Measurements from ENCODE around the gene ATP10A.
"Not testable (repeated sequence)": the region's sequence is repeated elsewhere in the genome, so short reads cannot be mapped to it uniquely, and the experiment has no call there.

Gene ATP10A

GRCh38 chr15:25774871-25775270 is 88.3 kb downstream of the ATP10A start:
- ChIA-PET POLR2A (no interaction called here), CTCF (interaction anchor here (1.3 kb wide), 1 partner anchor 13 kb away, joined by 3 read pairs; no protein-coding TSS in a partner anchor)

GRCh38 chr15:25773248-25773647 is 89.9 kb downstream of the ATP10A start:
- Histone ChIP-seq H3K27ac (ENCODE audit: insufficient read depth in 1 of 2, low read depth in 1 of 2, low read length in 2 of 2, poor library complexity in 1 of 2, severe bottlenecking in 2 of 2) (no peak overlapping the region), H3K4me1 (ENCODE audit: control extremely low read depth in 1 of 4, control insufficient read depth in 4 of 4, insufficient read depth in 4 of 4, low read length in 3 of 4) (peaks cover 3 to 26% (median 5%) of the 10 kb centered on the region in 4 experiments), H3K27me3 (replicated peaks in 2 of 5; ENCODE audit: control insufficient read depth in 4 of 5, insufficient read depth in 5 of 5, low read length in 4 of 5) (no peaks in the 10 kb centered on the region), H3K4me3 (ENCODE audit: control insufficient read depth in 1 of 7, extremely low read depth in 1 of 7, insufficient read depth in 4 of 7, low read depth in 2 of 7, low read length in 6 of 7) (no peak overlapping the region), H3K9me3 (ENCODE audit: control extremely low read depth in 1 of 5, control insufficient read depth in 4 of 5, insufficient read depth in 2 of 5, low read depth in 1 of 5, low read length in 4 of 5) (no peaks in the 10 kb centered on the region), H3K36me3 (ENCODE audit: control insufficient read depth in 4 of 4, insufficient read depth in 4 of 4, low read length in 3 of 4) (peaks cover 0 to 4% (median 1%) of the 10 kb centered on the region in 4 experiments)
- no peak for DNase-seq
- CTCF ChIA-PET = no interaction called here
- POLR2A ChIA-PET = no interaction called here
- WGBS (ENCODE audit: insufficient coverage) = 96% methylated on average over 4 of the region's 6 CpGs

More at GRCh38 chr15:25774871-25775270, 88.3 kb downstream of the ATP10A start:
- H3K4me3 ChIP-seq (ENCODE audit: control insufficient read depth in 1 of 7, extremely low read depth in 1 of 7, insufficient read depth in 4 of 7, low read depth in 2 of 7, low read length in 6 of 7) = no peak overlapping the region
- DNase-seq = no peak
- no peak overlapping the region for H3K27ac ChIP-seq (ENCODE audit: insufficient read depth in 1 of 2, low read depth in 1 of 2, low read length in 2 of 2, poor library complexity in 1 of 2, severe bottlenecking in 2 of 2)
- no peaks in the 10 kb centered on the region for H3K27me3 ChIP-seq (replicated peaks in 2 of 5; ENCODE audit: control insufficient read depth in 4 of 5, insufficient read depth in 5 of 5, low read length in 4 of 5)
- WGBS (ENCODE audit: insufficient coverage) = no CpG with 5 or more reads among the region's 2 CpGs
- H3K9me3 ChIP-seq (ENCODE audit: control extremely low read depth in 1 of 5, control insufficient read depth in 4 of 5, insufficient read depth in 2 of 5, low read depth in 1 of 5, low read length in 4 of 5) = no peaks in the 10 kb centered on the region
- peaks cover 5 to 35% (median 14%) of the 10 kb centered on the region in 4 experiments for H3K4me1 ChIP-seq (ENCODE audit: control extremely low read depth in 1 of 4, control insufficient read depth in 4 of 4, insufficient read depth in 4 of 4, low read length in 3 of 4)
- H3K36me3 ChIP-seq (ENCODE audit: control insufficient read depth in 4 of 4, insufficient read depth in 4 of 4, low read length in 3 of 4) = peaks cover 0 to 4% (median 1%) of the 10 kb centered on the region in 4 experiments

GRCh38 chr15:25772500-25772899 is 90.6 kb downstream of the ATP10A start:
- no peak for DNase-seq
- CTCF ChIA-PET = no interaction called here
- Histone ChIP-seq H3K27me3 (replicated peaks in 2 of 5; ENCODE audit: control insufficient read depth in 4 of 5, insufficient read depth in 5 of 5, low read length in 4 of 5) (no peaks in the 10 kb centered on the region), H3K36me3 (ENCODE audit: control insufficient read depth in 4 of 4, insufficient read depth in 4 of 4, low read length in 3 of 4) (peaks cover 0 to 4% (median 1%) of the 10 kb centered on the region in 4 experiments), H3K4me3 (ENCODE audit: control insufficient read depth in 1 of 7, extremely low read depth in 1 of 7, insufficient read depth in 4 of 7, low read depth in 2 of 7, low read length in 6 of 7) (no peak overlapping the region), H3K27ac (ENCODE audit: insufficient read depth in 1 of 2, low read depth in 1 of 2, low read length in 2 of 2, poor library complexity in 1 of 2, severe bottlenecking in 2 of 2) (no peak overlapping the region), H3K4me1 (ENCODE audit: control extremely low read depth in 1 of 4, control insufficient read depth in 4 of 4, insufficient read depth in 4 of 4, low read length in 3 of 4) (peaks cover 0 to 19% (median 0%) of the 10 kb centered on the region in 4 experiments), H3K9me3 (ENCODE audit: control extremely low read depth in 1 of 5, control insufficient read depth in 4 of 5, insufficient read depth in 2 of 5, low read depth in 1 of 5, low read length in 4 of 5) (no peaks in the 10 kb centered on the region)
- WGBS (ENCODE audit: insufficient coverage) = 95% methylated on average over 8 of the region's 8 CpGs
- POLR2A ChIA-PET = no interaction called here

- POLR2A ChIA-PET; H3K27me3 ChIP-seq (replicated peaks in 2 of 5; ENCODE audit: control insufficient read depth in 4 of 5, insufficient read depth in 5 of 5, low read length in 4 of 5); H3K9me3 ChIP-seq (ENCODE audit: control extremely low read depth in 1 of 5, control insufficient read depth in 4 of 5, insufficient read depth in 2 of 5, low read depth in 1 of 5, low read length in 4 of 5); H3K36me3 ChIP-seq (ENCODE audit: control insufficient read depth in 4 of 4, insufficient read depth in 4 of 4, low read length in 3 of 4); DNase-seq; H3K4me3 ChIP-seq (ENCODE audit: control insufficient read depth in 1 of 7, extremely low read depth in 1 of 7, insufficient read depth in 4 of 7, low read depth in 2 of 7, low read length in 6 of 7); H3K27ac ChIP-seq (ENCODE audit: insufficient read depth in 1 of 2, low read depth in 1 of 2, low read length in 2 of 2, poor library complexity in 1 of 2, severe bottlenecking in 2 of 2): not testable (repeated sequence)
- WGBS (ENCODE audit: insufficient coverage) = 93% methylated on average over 7 of the region's 8 CpGs
- CTCF ChIA-PET = interaction anchor here (0.8 to 0.9 kb wide), 2 partner anchors 8 to 13 kb away, joined by 3 to 4 read pairs; no protein-coding TSS in a partner anchor
- peaks cover 0 to 19% (median 0%) of the 10 kb centered on the region in 4 experiments for H3K4me1 ChIP-seq (ENCODE audit: control extremely low read depth in 1 of 4, control insufficient read depth in 4 of 4, insufficient read depth in 4 of 4, low read length in 3 of 4)
Observed at GRCh38 chr15:25771736-25772135, 91.4 kb downstream of the ATP10A start.

- CTCF ChIA-PET = interaction anchor here (0.8 to 0.9 kb wide), 2 partner anchors 8 to 13 kb away, joined by 3 to 4 read pairs; no protein-coding TSS in a partner anchor
Observed at GRCh38 chr15:25771338-25771706, 91.8 kb downstream of the ATP10A start.

GRCh38 chr15:25770618-25771337 is 92.3 kb downstream of the ATP10A start:
- Histone ChIP-seq H3K36me3 (ENCODE audit: control insufficient read depth in 4 of 4, insufficient read depth in 4 of 4, low read length in 3 of 4) (peaks cover 0 to 6% (median 2%) of the 10 kb centered on the region in 4 experiments), H3K4me3 (ENCODE audit: control insufficient read depth in 1 of 7, extremely low read depth in 1 of 7, insufficient read depth in 4 of 7, low read depth in 2 of 7, low read length in 6 of 7) (no peak overlapping the region), H3K27ac (ENCODE audit: insufficient read depth in 1 of 2, low read depth in 1 of 2, low read length in 2 of 2, poor library complexity in 1 of 2, severe bottlenecking in 2 of 2) (no peak overlapping the region), H3K27me3 (replicated peaks in 2 of 5; ENCODE audit: control insufficient read depth in 4 of 5, insufficient read depth in 5 of 5, low read length in 4 of 5) (no peaks in the 10 kb centered on the region), H3K4me1 (ENCODE audit: control extremely low read depth in 1 of 4, control insufficient read depth in 4 of 4, insufficient read depth in 4 of 4, low read length in 3 of 4) (peaks cover 0 to 19% (median 0%) of the 10 kb centered on the region in 4 experiments), H3K9me3 (ENCODE audit: control extremely low read depth in 1 of 5, control insufficient read depth in 4 of 5, insufficient read depth in 2 of 5, low read depth in 1 of 5, low read length in 4 of 5) (peaks cover 0 to 4% (median 0%) of the 10 kb centered on the region in 5 experiments)
- DNase-seq = no peak
- 97% methylated on average over 12 of the region's 14 CpGs for WGBS (ENCODE audit: insufficient coverage)
- POLR2A ChIA-PET = no interaction called here
- CTCF ChIA-PET = interaction anchor here (0.9 kb wide), 1 partner anchor 14 kb away, joined by 3 read pairs; no protein-coding TSS in a partner anchor

More at GRCh38 chr15:25771338-25771706, 91.8 kb downstream of the ATP10A start:
- DNase-seq = no peak
- WGBS (ENCODE audit: insufficient coverage) = 100% methylated on average over 1 of the region's 1 CpG
- H3K27me3 ChIP-seq (replicated peaks in 2 of 5; ENCODE audit: control insufficient read depth in 4 of 5, insufficient read depth in 5 of 5, low read length in 4 of 5) = no peaks in the 10 kb centered on the region
- peaks cover 0 to 19% (median 0%) of the 10 kb centered on the region in 4 experiments for H3K4me1 ChIP-seq (ENCODE audit: control extremely low read depth in 1 of 4, control insufficient read depth in 4 of 4, insufficient read depth in 4 of 4, low read length in 3 of 4)
- peaks cover 0 to 1% (median 0%) of the 10 kb centered on the region in 5 experiments for H3K9me3 ChIP-seq (ENCODE audit: control extremely low read depth in 1 of 5, control insufficient read depth in 4 of 5, insufficient read depth in 2 of 5, low read depth in 1 of 5, low read length in 4 of 5)
- POLR2A ChIA-PET = no interaction called here
- H3K4me3 ChIP-seq (ENCODE audit: control insufficient read depth in 1 of 7, extremely low read depth in 1 of 7, insufficient read depth in 4 of 7, low read depth in 2 of 7, low read length in 6 of 7) = no peak overlapping the region
- peaks cover 0 to 5% (median 2%) of the 10 kb centered on the region in 4 experiments for H3K36me3 ChIP-seq (ENCODE audit: control insufficient read depth in 4 of 4, insufficient read depth in 4 of 4, low read length in 3 of 4)
- no peak overlapping the region for H3K27ac ChIP-seq (ENCODE audit: insufficient read depth in 1 of 2, low read depth in 1 of 2, low read length in 2 of 2, poor library complexity in 1 of 2, severe bottlenecking in 2 of 2)

GRCh38 chr15:25770031-25770430 is 93.1 kb downstream of the ATP10A start:
- H3K4me1 ChIP-seq (ENCODE audit: control extremely low read depth in 1 of 4, control insufficient read depth in 4 of 4, insufficient read depth in 4 of 4, low read length in 3 of 4) = peaks cover 0 to 11% (median 0%) of the 10 kb centered on the region in 4 experiments
- CTCF ChIA-PET = interaction anchor here (0.9 kb wide), 1 partner anchor 9 kb away, joined by 3 read pairs; no protein-coding TSS in a partner anchor
- no peak overlapping the region for H3K27ac ChIP-seq (ENCODE audit: insufficient read depth in 1 of 2, low read depth in 1 of 2, low read length in 2 of 2, poor library complexity in 1 of 2, severe bottlenecking in 2 of 2)
- no peaks in the 10 kb centered on the region for H3K27me3 ChIP-seq (replicated peaks in 2 of 5; ENCODE audit: control insufficient read depth in 4 of 5, insufficient read depth in 5 of 5, low read length in 4 of 5)
- no peak for DNase-seq
- WGBS (ENCODE audit: insufficient coverage) = 98% methylated on average over 14 of the region's 14 CpGs
- H3K4me3 ChIP-seq (ENCODE audit: control insufficient read depth in 1 of 7, extremely low read depth in 1 of 7, insufficient read depth in 4 of 7, low read depth in 2 of 7, low read length in 6 of 7) = no peak overlapping the region
- peaks cover 0 to 10% (median 0%) of the 10 kb centered on the region in 5 experiments for H3K9me3 ChIP-seq (ENCODE audit: control extremely low read depth in 1 of 5, control insufficient read depth in 4 of 5, insufficient read depth in 2 of 5, low read depth in 1 of 5, low read length in 4 of 5)
- H3K36me3 ChIP-seq (ENCODE audit: control insufficient read depth in 4 of 4, insufficient read depth in 4 of 4, low read length in 3 of 4) = peaks cover 2 to 13% (median 5%) of the 10 kb centered on the region in 4 experiments
- POLR2A ChIA-PET = no interaction called here
